Pons (tissue), 1 donor: Measurements from ENCODE around the gene GGPS1.
"Not testable (repeated sequence)": the region's sequence is repeated elsewhere in the genome, so short reads cannot be mapped to it uniquely, and the experiment has no call there.

ENCODE experiments used
- DNase-seq: peaks from one replicate; pipeline ENCODE4 v3.0.0-alpha.2; 2016; ENCODE audit warnings: low spot score

Gene GGPS1

GRCh38 chr1:235339746-235340145, 11.4 kb downstream of the GGPS1 start:
- no peak for DNase-seq

DNA sequence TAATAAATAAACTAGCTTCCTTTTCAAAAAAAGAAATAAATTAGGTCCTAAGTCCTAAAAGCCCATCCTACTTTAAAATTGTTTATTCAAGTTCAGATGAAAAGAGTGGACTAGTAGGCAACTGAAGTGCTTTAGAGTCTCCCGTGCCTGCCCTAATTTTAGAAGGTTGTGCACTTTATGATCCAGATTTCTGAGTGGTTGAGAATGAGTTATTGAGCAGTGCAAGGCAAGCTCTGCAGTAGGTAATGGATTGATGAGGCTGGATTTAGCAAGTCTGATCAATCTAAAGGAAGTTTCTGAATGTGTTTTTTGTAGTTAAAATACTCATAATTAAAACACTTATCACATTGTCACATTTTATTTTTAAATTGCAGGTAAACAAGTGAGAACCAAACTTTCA, 13.0 kb downstream of the GGPS1 start:
- DNase-seq, result no peak

DNA sequence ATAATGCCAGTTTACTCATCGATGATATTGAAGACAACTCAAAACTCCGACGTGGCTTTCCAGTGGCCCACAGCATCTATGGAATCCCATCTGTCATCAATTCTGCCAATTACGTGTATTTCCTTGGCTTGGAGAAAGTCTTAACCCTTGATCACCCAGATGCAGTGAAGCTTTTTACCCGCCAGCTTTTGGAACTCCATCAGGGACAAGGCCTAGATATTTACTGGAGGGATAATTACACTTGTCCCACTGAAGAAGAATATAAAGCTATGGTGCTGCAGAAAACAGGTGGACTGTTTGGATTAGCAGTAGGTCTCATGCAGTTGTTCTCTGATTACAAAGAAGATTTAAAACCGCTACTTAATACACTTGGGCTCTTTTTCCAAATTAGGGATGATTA, 13.7 kb downstream of the GGPS1 start:
- DNase-seq, result no peak

GRCh38 chr1:235342471-235342870, 14.1 kb downstream of the GGPS1 start:
- no peak for DNase-seq

- DNase-seq, result no peak
Measured at GRCh38 chr1:235343726-235344125, 15.4 kb downstream of the GGPS1 start.

DNA sequence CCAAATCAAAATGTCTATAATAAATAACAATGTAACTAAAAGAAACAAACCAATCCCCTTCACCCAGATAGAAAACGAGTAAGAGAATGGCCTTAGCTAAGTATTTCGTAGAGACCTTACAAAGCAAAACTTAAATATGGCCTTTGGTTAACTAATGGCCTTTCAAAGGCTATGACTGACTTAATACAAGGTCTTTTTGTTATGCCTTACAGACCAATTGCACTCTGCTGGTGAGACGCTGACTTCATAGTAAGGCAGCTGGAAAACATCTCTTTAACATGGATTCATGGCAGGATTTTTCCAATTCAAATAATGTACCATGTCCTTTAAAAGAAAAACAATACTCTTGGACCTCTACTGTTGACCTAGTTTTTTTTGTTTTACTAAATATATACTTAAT, 23.1 kb downstream of the GGPS1 start:
- no peak for DNase-seq

DNA sequence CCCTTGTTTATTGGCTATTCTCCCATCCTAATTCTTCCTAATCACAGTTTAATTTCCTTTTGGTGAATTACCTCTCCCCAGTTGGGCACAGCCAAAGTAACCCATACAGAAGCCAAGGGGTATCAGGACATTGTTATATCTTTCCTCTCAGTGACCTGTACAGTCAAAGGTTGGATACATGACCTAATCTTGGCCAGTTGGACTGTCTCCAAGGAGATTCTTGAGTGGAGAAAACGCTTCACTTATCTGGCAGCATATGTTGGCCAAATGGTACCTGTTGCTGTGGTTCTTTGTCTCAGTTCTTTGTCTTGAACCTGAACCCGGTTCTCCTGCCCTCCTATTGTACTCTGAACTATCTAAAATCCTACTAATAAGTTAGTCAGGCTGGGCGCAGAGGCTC, 23.5 kb downstream of the GGPS1 start:
- DNase-seq, result no peak

DNA sequence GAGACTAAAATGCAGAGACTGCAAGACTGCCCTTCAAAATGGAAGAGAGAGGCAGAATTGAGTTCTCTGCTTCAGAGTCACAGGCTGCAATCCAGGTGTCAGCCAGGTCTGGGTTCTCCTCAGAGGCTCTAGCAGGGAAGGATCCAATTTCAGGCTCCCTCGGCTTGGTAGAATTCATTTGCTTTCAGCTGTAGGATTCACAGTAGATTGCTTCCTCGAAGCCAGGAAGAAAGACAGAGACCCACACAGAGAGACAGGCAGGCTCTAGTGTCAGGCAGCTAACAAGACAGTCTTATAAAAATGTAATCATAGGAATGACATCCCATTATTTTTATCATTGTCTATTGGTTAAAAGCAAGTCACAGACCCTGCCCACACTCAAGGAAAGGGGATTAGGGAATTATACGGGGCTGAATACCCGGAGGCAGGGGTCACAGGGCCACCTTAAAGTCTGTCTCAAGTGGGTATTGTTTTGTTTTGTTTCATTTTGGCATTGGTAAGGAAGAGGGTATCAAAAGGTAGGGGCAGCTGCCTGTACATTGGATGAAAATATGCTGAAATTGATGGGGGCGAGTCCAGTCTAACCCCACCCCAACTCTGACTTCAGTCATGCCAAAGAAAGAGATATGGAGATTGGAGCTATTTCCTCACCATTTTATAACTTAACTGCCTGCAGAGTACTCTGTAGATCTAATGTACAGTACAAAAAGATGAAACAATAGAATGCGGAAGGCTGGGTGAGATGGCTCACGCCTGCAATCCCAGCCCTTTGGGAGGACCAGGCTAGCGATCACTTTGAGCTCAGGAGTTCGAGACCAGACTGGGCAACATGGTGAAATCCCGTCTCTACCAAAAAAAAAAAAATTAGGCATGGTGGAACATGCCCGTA, 29.4 kb downstream of the GGPS1 start:
- no peak for DNase-seq

DNA sequence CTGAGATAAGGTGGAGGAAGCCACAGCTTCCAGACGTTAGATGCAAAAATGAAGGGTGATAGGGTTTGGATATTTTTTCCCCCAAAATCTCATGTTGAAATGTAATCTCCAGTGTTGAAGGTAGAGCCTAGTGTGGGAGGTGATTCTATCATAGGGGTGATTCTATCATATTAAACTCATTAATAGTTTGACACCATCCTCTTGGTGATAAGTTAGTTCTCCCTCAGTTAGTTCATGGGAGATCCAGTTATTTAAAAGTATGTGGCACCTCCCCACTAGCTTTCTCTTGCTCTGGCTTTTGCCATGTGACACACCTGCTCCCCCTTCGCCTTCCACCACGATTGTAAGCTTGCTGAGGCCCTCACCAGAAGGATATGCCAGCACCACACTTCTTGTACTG, 30.5 kb downstream of the GGPS1 start:
- no peak for DNase-seq

DNA sequence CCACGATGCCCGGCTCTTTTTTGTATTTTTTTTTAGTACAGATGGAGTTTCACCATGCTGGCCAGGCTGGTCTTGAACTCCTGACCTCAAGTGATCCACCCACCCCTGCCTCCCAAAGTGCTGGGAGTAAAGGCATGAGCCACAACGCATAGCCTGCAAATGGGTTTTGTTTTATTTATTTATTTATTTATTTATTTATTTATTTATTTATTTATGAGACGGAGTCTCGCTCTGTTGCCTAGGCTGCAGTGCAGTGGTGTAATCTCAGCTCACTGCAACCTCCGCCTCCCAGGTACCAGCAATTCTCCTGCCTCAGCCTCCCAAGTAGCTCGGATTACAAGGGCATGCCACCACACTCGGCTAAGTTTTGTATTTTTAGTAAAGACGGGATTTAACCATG, 35.8 kb downstream of the GGPS1 start:
- not testable (repeated sequence) for DNase-seq

DNA sequence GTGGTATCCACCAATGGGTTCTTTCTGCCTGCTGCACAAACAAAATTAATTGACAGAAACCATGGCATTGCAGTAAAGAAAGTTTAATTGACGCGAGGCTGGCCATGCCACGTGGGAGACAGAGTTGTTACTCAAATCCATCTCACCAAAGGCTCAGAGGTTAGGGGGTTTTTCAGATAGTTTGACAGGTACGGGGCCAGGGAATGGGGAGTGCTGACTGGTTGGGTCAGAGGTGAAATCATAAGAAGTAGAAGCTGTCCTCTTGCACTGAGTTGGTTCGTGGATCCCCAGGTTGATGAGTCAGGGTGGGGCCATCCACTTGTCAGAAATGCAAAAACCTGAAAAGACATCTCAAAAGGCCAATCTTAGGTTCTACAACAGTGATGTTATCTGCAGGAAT, 37.9 kb downstream of the GGPS1 start:
- DNase-seq, result no peak

DNA sequence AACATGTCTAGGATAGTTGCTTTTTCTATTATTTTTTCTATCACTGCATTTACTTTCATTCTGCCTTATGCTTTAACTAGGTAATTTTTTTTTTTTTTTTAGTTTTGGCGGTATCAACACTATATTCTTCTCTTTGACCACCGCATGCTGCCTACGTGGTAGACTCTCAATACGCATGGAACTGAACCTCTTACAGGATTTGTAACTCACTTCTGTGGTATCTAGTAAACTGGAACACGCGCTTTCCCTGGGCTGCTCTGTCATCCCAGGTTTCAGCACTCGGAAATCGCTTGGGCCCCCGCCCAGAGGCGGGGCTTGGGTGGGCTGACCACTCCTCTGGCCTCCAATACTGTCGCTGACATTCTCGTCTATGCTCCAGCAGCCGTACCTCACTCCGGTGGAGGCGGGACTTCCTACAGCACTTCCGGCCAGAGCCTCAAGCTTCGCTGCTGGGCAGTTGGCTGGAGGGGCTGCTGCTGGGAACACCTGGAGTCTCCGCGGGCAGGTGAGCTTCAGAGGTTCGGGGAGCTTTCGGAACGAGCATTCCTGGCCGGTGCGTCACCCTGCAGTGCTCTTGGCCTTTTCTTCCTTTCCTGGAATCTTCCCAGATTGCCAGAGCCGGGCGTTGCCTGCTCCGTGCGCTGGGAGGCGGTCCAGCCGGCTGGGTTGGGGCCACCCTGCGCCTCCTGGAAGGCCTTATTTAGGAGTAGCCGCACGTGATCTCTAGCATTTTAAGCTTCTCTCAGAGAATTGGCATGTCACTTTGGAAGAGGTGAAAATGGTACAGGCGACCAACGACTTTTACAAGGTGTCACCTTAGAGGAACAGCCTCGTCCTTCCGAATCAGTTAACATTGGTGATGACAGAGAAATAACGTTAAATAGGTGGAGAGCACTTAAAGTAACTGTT, 38.9 kb downstream of the GGPS1 start, which contains the start of gene TBCE:
Gene TBCE (plus strand): TSS at position 428 of the 909 bp plus-strand sequence. CDS start 12,623 bp downstream, outside the sequence.
- peak; percentile 97 for DNase-seq

- no peak for DNase-seq
Measured at GRCh38 chr1:235368428-235368827, 40.1 kb downstream of the GGPS1 start.

DNA sequence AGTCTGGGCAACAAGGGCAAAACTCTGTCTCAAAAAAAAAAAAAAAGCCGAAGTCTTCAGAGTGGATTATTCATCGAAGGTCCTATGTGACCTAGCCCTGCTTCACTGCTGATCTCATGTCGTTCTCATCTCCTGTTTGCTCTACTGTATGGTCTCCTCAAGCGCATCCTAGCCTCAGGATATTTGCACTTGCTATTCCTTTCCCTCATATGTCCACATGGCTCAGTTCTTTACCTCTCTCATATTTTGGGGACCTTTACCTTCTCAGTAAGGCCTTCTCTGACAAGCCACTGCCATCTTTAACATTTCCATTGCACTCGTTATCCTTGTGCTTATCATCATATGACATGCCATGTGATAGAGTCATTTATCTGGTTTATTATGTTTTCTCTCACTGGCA, 41.4 kb downstream of the GGPS1 start:
- DNase-seq, result no peak

GRCh38 chr1:235375919-235376605, 47.7 kb downstream of the GGPS1 start:
- DNase-seq, result no peak

- not testable (repeated sequence) for DNase-seq
Measured at GRCh38 chr1:235378134-235378735, 49.9 kb downstream of the GGPS1 start.

DNA sequence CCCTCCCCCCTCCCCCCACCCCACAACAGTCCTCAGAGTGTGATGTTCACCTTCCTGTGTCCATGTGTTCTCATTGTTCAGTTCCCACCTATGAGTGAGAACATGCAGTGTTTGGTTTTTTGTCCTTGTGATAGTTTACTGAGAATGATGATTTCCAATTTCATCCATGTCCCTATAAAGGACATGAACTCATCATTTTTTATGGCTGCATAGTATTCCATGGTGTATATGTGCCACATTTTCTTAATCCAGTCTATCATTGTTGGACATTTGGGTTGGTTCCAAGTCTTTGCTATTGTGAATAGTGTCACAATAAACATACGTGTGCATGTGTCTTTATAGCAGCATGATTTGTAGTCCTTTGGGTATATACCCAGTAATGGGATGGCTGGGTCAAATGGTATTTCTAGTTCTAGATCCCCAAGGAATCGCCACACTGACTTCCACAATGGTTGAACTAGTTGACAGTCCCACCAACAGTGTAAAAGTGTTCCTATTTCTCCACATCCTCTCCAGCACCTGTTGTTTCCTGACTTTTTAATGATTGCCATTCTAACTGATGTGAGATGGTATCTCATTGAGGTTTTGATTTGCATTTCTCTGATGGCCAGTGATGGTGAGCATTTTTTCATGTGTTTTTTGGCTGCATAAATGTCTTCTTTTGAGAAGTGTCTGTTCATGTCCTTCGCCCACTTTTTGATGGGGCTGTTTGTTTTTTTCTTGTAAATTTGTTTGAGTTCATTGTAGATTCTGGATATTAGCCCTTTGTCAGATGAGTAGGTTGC, 53.8 kb downstream of the GGPS1 start:
- DNase-seq, result not testable (repeated sequence)

DNA sequence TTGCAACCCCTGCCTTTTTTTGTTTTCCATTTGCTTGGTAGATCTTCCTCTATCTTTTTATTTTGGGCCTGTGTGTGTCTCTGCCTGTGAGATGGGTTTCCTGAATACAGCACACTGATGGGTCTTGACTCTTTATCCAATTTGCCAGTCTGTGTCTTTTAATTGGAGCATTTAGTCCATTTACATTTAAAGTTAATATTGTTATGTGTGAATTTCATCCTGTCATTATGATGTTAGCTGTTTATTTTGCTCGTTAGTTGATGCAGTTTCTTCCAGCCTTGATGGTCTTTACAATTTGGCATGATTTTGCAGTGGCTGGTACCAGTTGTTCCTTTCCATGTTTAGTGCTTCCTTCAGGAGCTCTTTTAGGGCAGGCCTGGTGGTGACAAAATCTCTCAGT, 57.3 kb downstream of the GGPS1 start:
- DNase-seq, result not testable (repeated sequence)

DNA sequence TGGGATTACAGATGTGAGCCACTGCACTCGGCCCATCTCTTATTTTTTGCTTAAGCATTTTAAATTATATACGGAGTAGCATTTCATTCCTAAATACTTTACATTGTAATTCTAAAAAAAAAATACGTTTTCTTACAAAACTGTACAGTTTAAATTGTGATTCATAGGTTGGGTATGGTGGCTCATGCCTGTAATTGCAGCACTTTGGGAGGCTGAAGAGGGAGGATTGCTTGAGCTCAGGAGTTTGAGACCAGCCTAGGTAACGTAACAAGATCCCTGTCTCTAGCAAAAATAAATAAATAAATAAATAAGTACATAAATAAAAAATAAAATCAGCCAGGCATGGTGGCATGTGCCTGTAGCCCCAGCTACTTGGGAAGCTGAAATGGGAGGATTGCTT, 63.5 kb downstream of the GGPS1 start:
- no peak for DNase-seq
